Liver (tissue), 9 donors: Measurements from ENCODE around the gene PPFIA2. TPM values are rescaled to one million over a fixed set of nuclear protein-coding genes. Genes with fewer than 3 reads are reported as not detected.

Source experiments
- DNase-seq: peaks from one replicate; pipeline ENCODE4 v3.0.0-alpha.2; 2017; ENCODE audit warnings: low spot score
- H3K27ac ChIP-seq, 2 donors: one replicate each; pipeline ENCODE4 v1.7.0; 2013; ENCODE audit warnings: inconsistent platforms in 2 of 2, low read length in 2 of 2, control low read depth in 1 of 2, low read depth in 1 of 2, mild to moderate bottlenecking in 1 of 2
- H3K27me3 ChIP-seq, 4 donors: one replicate each; pipeline versions ENCODE4 v1.6.1 to v1.7.0; 2013; ENCODE audit warnings: low read length in 3 of 4, inconsistent platforms in 1 of 4, mild to moderate bottlenecking in 1 of 4, moderate library complexity in 1 of 4; ENCODE audit not compliant: control insufficient read depth in 4 of 4, insufficient read depth in 4 of 4
- H3K36me3 ChIP-seq, 4 donors: one replicate each; pipeline versions ENCODE4 v1.6.1 to v1.7.0; 2013; ENCODE audit warnings: low read length in 3 of 4, mild to moderate bottlenecking in 3 of 4, low read depth in 1 of 4, moderate library complexity in 1 of 4; ENCODE audit not compliant: control insufficient read depth in 4 of 4, insufficient read depth in 3 of 4
- H3K4me1 ChIP-seq, 4 donors: one replicate each; pipeline versions ENCODE4 v1.6.1 to v1.7.0; 2013; ENCODE audit warnings: low read length in 3 of 4, mild to moderate bottlenecking in 3 of 4, moderate library complexity in 1 of 4; ENCODE audit not compliant: control insufficient read depth in 4 of 4, insufficient read depth in 4 of 4
- H3K4me3 ChIP-seq, 3 donors: one replicate each; pipeline versions ENCODE4 v1.6.1 to v1.7.0; 2013; ENCODE audit warnings: low read length in 3 of 3, control low read depth in 1 of 3, low read depth in 1 of 3, mild to moderate bottlenecking in 1 of 3
- H3K9ac ChIP-seq, 2 donors: one replicate each; pipeline ENCODE4 v1.7.0; 2013; ENCODE audit warnings: low read length in 2 of 2, mild to moderate bottlenecking in 2 of 2, moderate library complexity in 2 of 2, control low read depth in 1 of 2, low read depth in 1 of 2
- H3K9me3 ChIP-seq, 4 donors: one replicate each; pipeline versions ENCODE4 v1.6.1 to v1.7.0; 2013; ENCODE audit warnings: low read length in 3 of 4; ENCODE audit not compliant: control insufficient read depth in 4 of 4
- EGR1 ChIP-seq, 2 donors: IDR thresholded peaks; 2 replicates each; pipeline ENCODE4 v1.6.1; 2016 to 2018; ENCODE audit warnings: antibody characterized with exemption in 2 of 2, low read depth in 2 of 2
- FOXA1 ChIP-seq: IDR thresholded peaks from 2 replicates; pipeline ENCODE4 v1.6.1; 2016; ENCODE audit warnings: antibody characterized with exemption
- FOXA2 ChIP-seq: IDR thresholded peaks from 2 replicates; pipeline ENCODE4 v1.6.1; 2016; ENCODE audit warnings: antibody characterized with exemption
- GABPA ChIP-seq, 2 donors: IDR thresholded peaks in 1 of 2; conservative IDR thresholded peaks in 1 of 2; 2 replicates each; pipeline ENCODE4 v1.6.1; 2016; ENCODE audit warnings: antibody characterized with exemption in 2 of 2, mild to moderate bottlenecking in 1 of 2, moderate library complexity in 1 of 2
- HNF4A ChIP-seq, 2 donors: conservative IDR thresholded peaks; 2 replicates each; pipeline ENCODE4 v1.6.1; 2016; ENCODE audit warnings: antibody characterized with exemption in 2 of 2, mild to moderate bottlenecking in 2 of 2
- HNF4G ChIP-seq: IDR thresholded peaks from 2 replicates; pipeline ENCODE4 v1.6.1; 2016; ENCODE audit warnings: antibody characterized with exemption
- JUND ChIP-seq, 2 donors: IDR thresholded peaks; 2 replicates each; pipeline ENCODE4 v1.6.1; 2016; ENCODE audit warnings: antibody characterized with exemption in 2 of 2
- NR2F2 ChIP-seq: IDR thresholded peaks from 2 replicates; pipeline ENCODE4 v1.6.1; 2016; ENCODE audit warnings: antibody characterized with exemption
- RAD21 ChIP-seq, 2 donors: IDR thresholded peaks; 2 replicates each; pipeline ENCODE4 v1.6.1; 2016; ENCODE audit warnings: antibody characterized with exemption in 2 of 2, mild to moderate bottlenecking in 2 of 2
- RXRA ChIP-seq, 2 donors: IDR thresholded peaks; 2 replicates each; pipeline ENCODE4 v1.6.1; 2017 to 2018; ENCODE audit warnings: antibody characterized with exemption in 2 of 2, mild to moderate bottlenecking in 1 of 2
- SP1 ChIP-seq: IDR thresholded peaks from 2 replicates; pipeline ENCODE4 v1.6.1; 2018; ENCODE audit warnings: antibody characterized with exemption, mild to moderate bottlenecking
- TAF1 ChIP-seq: conservative IDR thresholded peaks from 2 replicates; pipeline ENCODE4 v1.6.1; 2016; ENCODE audit warnings: antibody characterized with exemption, mild to moderate bottlenecking
- YY1 ChIP-seq: IDR thresholded peaks from 2 replicates; pipeline ENCODE4 v1.6.1; 2016; ENCODE audit warnings: antibody characterized with exemption, mild to moderate bottlenecking
- WGBS: extraction: QIAGEN DNeasy Blood & Tissue Kit; methylation state at CpG from one replicate; pipeline ENCODE4 v1.1.7; 2013; 5-methylcytosine and 5-hydroxymethylcytosine counted together
- polyA plus RNA-seq, 2 donors: library from polyadenylated mRNA; stranded (reverse) in 1 of 2; unstranded in 1 of 2; fragments of 200-250 nt in 1 of 2; fragments of >200 nt in 1 of 2; fragmentation: Nextera tagmentation in 1 of 2; extraction: Ambion mirVana in 1 of 2; gene quantifications; one replicate each; pipeline versions ENCODE4 v1.2.1 to v1.2.3, GENCODE V29; 2013 to 2015
- total RNA-seq, 2 donors: library from RNA; depleted of rRNA; stranded (reverse); fragments of >200 nt; gene quantifications; one replicate each; pipeline ENCODE4 v1.2.3, GENCODE V29; 2014
- TF ChIP-seq, protein P1 (sequence below): IDR thresholded peaks from 2 replicates; pipeline ENCODE4 v1.6.1; 2016; ENCODE audit warnings: antibody characterized with exemption
- TF ChIP-seq, protein P2 (sequence below): IDR thresholded peaks from 2 replicates; pipeline ENCODE4 v1.6.1; 2016; ENCODE audit warnings: antibody characterized with exemption
- TF ChIP-seq, protein P3 (sequence below): IDR thresholded peaks from 2 replicates; pipeline ENCODE4 v1.6.1; 2016; ENCODE audit warnings: antibody characterized with exemption, mild to moderate bottlenecking
- TF ChIP-seq, protein P4 (sequence below): fragments of 150-350 bp; IDR thresholded peaks from 2 replicates; pipeline ENCODE4 v1.5.1; 2017; ENCODE audit warnings: improper control_type of control experiment, low read depth, low read length; ENCODE audit not compliant: missing input control
- TF ChIP-seq, protein P5 (sequence below): IDR thresholded peaks from 2 replicates; pipeline ENCODE4 v1.6.1; 2016; ENCODE audit warnings: antibody characterized with exemption
- donor health status: healthy.
- donor health status: healthy.
- donor health status: healthy.
- donor health status: healthy.
- donor health status: healthy.

Gene PPFIA2
- total and polyA plus RNA-seq, 4 donors, result 0.05 to 0.50 (median 0.22) TPM; not detected in 1

DNA sequence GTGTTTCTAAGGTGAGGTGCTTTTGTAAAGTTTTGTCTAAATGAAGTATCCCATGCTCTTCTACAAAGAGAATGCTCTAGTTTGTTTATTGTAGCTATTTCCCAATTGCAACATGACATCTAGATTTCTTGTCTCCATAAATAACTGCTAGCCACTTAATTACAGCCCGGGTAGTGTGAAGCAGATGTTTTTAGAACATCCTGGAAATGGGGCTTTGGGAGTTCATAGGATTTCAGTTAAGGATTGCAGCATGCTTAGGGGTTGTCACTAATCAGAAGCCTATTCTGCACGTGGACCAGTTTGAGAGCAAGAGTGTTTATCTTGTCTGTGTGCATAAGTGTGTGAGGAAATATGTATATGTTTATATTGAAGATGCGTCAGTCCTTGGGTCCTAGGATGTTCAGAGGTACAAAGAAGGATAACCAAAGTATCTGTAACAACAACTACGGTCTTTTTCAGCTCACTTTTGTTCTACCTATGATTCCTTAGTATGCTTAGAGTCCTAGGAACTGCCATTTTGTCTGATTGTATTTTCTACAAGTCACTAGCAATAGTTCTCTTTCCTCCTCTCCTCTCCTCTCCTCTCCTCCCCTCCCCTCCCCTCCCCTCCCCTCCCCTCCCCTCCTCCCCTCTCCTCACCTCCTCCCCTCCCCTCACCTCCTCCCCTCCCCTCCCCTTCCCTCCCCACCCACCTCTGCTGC, 546.0 kb downstream of the PPFIA2 start:
- no peak overlapping the region for H3K9ac ChIP-seq
- DNase-seq, result no peak
- no peaks in the 10 kb centered on the region for H3K9me3 ChIP-seq
- peaks cover 0 to 4% (median 0%) of the 10 kb centered on the region in 4 donors for H3K4me1 ChIP-seq
- TF ChIP-seq RXRA (IDR thresholded peaks at IDR 0.05) (no peak), SP1 (no peak), FOXA1 (no peak)
- TF ChIP-seq, protein P1, sequence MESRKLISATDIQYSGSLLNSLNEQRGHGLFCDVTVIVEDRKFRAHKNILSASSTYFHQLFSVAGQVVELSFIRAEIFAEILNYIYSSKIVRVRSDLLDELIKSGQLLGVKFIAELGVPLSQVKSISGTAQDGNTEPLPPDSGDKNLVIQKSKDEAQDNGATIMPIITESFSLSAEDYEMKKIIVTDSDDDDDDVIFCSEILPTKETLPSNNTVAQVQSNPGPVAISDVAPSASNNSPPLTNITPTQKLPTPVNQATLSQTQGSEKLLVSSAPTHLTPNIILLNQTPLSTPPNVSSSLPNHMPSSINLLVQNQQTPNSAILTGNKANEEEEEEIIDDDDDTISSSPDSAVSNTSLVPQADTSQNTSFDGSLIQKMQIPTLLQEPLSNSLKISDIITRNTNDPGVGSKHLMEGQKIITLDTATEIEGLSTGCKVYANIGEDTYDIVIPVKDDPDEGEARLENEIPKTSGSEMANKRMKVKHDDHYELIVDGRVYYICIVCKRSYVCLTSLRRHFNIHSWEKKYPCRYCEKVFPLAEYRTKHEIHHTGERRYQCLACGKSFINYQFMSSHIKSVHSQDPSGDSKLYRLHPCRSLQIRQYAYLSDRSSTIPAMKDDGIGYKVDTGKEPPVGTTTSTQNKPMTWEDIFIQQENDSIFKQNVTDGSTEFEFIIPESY, result no peak
- H3K4me3 ChIP-seq, result no peak overlapping the region
- WGBS, result 81% methylated on average over 4 of the region's 4 CpGs
- H3K27me3 ChIP-seq, result no peaks in the 10 kb centered on the region
- peaks cover 0 to 2% (median 1%) of the 10 kb centered on the region in 4 donors for H3K36me3 ChIP-seq
- no peak overlapping the region for H3K27ac ChIP-seq

DNA sequence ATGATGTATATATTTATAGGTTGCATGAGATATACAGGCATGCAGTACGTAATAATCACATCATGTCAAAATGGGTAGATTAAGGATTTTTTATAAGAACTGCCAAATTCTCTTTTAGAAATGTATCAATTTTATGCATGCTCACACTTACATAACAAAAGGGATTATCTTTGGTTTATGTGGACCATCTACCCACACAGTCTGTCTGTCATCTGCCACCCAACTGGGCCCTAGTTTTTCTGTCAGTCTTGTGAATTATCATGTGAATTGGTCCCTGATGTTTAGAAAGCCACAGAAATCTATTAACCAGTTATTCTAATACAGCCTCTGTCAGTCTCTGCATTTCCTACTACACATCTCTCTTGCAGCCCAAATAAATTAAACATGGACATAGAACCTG, 547.8 kb downstream of the PPFIA2 start:
- TF ChIP-seq FOXA1 (no peak), FOXA2 (no peak), RXRA (IDR thresholded peaks at IDR 0.05) (no peak), YY1 (no peak), GABPA (IDR thresholded peaks at IDR 0.05 in 1 of 2, conservative IDR thresholded peaks at IDR 0.05 in 1 of 2) (no peak), NR2F2 (no peak), JUND (IDR thresholded peaks at IDR 0.05) (no peak), RAD21 (IDR thresholded peaks at IDR 0.05) (no peak), TAF1 (no peak), HNF4A (conservative IDR thresholded peaks at IDR 0.05) (no peak), SP1 (no peak), EGR1 (IDR thresholded peaks at IDR 0.05; ENCODE audit: low read depth in 2 of 2) (no peak), HNF4G (no peak)
- TF ChIP-seq, protein P2, sequence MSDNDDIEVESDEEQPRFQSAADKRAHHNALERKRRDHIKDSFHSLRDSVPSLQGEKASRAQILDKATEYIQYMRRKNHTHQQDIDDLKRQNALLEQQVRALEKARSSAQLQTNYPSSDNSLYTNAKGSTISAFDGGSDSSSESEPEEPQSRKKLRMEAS, result no peak
- TF ChIP-seq, protein P3, sequence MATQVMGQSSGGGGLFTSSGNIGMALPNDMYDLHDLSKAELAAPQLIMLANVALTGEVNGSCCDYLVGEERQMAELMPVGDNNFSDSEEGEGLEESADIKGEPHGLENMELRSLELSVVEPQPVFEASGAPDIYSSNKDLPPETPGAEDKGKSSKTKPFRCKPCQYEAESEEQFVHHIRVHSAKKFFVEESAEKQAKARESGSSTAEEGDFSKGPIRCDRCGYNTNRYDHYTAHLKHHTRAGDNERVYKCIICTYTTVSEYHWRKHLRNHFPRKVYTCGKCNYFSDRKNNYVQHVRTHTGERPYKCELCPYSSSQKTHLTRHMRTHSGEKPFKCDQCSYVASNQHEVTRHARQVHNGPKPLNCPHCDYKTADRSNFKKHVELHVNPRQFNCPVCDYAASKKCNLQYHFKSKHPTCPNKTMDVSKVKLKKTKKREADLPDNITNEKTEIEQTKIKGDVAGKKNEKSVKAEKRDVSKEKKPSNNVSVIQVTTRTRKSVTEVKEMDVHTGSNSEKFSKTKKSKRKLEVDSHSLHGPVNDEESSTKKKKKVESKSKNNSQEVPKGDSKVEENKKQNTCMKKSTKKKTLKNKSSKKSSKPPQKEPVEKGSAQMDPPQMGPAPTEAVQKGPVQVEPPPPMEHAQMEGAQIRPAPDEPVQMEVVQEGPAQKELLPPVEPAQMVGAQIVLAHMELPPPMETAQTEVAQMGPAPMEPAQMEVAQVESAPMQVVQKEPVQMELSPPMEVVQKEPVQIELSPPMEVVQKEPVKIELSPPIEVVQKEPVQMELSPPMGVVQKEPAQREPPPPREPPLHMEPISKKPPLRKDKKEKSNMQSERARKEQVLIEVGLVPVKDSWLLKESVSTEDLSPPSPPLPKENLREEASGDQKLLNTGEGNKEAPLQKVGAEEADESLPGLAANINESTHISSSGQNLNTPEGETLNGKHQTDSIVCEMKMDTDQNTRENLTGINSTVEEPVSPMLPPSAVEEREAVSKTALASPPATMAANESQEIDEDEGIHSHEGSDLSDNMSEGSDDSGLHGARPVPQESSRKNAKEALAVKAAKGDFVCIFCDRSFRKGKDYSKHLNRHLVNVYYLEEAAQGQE, result no peak
- TF ChIP-seq, protein P4, sequence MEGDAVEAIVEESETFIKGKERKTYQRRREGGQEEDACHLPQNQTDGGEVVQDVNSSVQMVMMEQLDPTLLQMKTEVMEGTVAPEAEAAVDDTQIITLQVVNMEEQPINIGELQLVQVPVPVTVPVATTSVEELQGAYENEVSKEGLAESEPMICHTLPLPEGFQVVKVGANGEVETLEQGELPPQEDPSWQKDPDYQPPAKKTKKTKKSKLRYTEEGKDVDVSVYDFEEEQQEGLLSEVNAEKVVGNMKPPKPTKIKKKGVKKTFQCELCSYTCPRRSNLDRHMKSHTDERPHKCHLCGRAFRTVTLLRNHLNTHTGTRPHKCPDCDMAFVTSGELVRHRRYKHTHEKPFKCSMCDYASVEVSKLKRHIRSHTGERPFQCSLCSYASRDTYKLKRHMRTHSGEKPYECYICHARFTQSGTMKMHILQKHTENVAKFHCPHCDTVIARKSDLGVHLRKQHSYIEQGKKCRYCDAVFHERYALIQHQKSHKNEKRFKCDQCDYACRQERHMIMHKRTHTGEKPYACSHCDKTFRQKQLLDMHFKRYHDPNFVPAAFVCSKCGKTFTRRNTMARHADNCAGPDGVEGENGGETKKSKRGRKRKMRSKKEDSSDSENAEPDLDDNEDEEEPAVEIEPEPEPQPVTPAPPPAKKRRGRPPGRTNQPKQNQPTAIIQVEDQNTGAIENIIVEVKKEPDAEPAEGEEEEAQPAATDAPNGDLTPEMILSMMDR, result no peak
- TF ChIP-seq, protein P5, sequence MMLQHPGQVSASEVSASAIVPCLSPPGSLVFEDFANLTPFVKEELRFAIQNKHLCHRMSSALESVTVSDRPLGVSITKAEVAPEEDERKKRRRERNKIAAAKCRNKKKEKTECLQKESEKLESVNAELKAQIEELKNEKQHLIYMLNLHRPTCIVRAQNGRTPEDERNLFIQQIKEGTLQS, result no peak
- TF ChIP-seq, protein P1, result no peak
- no peak overlapping the region for H3K9ac ChIP-seq
- 96% methylated on average over 1 of the region's 1 CpG for WGBS
- no peak overlapping the region for H3K4me3 ChIP-seq
- H3K9me3 ChIP-seq, result no peaks in the 10 kb centered on the region
- peaks cover 0 to 2% (median 1%) of the 10 kb centered on the region in 4 donors for H3K36me3 ChIP-seq
- no peak for DNase-seq
- no peaks in the 10 kb centered on the region for H3K27me3 ChIP-seq
- H3K4me1 ChIP-seq, result peaks cover 0 to 4% (median 0%) of the 10 kb centered on the region in 4 donors
- no peak overlapping the region for H3K27ac ChIP-seq
